GM19240 (cell line): ENCODE data around the gene CCT3.
"Not testable (repeated sequence)": the region's sequence is repeated elsewhere in the genome, so short reads cannot be mapped to it uniquely, and the experiment has no call there.

ENCODE experiments used
- DNase-seq: peaks from one replicate; pipeline ENCODE4 v3.0.0; 2011; ENCODE audit warnings: low spot score; ENCODE audit not compliant: insufficient read length

The CCT3 gene

GRCh38 chr1:156368889-156369684 is 31.0 kb upstream of the CCT3 start, which contains the start of gene RHBG:
TSS of gene RHBG (plus strand) at chr1:156369211. CDS start at chr1:156369250, 39 bp downstream.
- no peak for DNase-seq

GRCh38 chr1:156368157-156368658 is 30.1 kb upstream of the CCT3 start:
- DNase-seq, result no peak

GRCh38 chr1:156367383-156368156 is 29.5 kb upstream of the CCT3 start:
- no peak for DNase-seq

GRCh38 chr1:156366378-156367166 is 28.5 kb upstream of the CCT3 start:
- no peak for DNase-seq

GRCh38 chr1:156365754-156366153 is 27.7 kb upstream of the CCT3 start:
- no peak for DNase-seq

- DNase-seq, result no peak
Observed at GRCh38 chr1:156360534-156360933, 22.4 kb upstream of the CCT3 start.

GRCh38 chr1:156359973-156360372 is 21.9 kb upstream of the CCT3 start:
- DNase-seq, result no peak

- no peak for DNase-seq
Observed at GRCh38 chr1:156359249-156359648, 21.2 kb upstream of the CCT3 start.

GRCh38 chr1:156358641-156359040 is 20.5 kb upstream of the CCT3 start:
- no peak for DNase-seq

GRCh38 chr1:156357977-156358376 is 19.9 kb upstream of the CCT3 start:
- DNase-seq, result no peak

- peak; percentile 86 for DNase-seq
Observed at GRCh38 chr1:156356875-156357534, 18.9 kb upstream of the CCT3 start.

- DNase-seq, result no peak
Observed at GRCh38 chr1:156356262-156356874, 18.3 kb upstream of the CCT3 start.

- not testable (repeated sequence) for DNase-seq
Observed at GRCh38 chr1:156352481-156352880, 14.4 kb upstream of the CCT3 start.

GRCh38 chr1:156347331-156347730 is 9.2 kb upstream of the CCT3 start:
- DNase-seq, result no peak

GRCh38 chr1:156346636-156347035 is 8.5 kb upstream of the CCT3 start:
- no peak for DNase-seq

GRCh38 chr1:156346035-156346434 is 7.9 kb upstream of the CCT3 start:
- DNase-seq, result not testable (repeated sequence)

- no peak for DNase-seq
Observed at GRCh38 chr1:156344409-156344808, 6.3 kb upstream of the CCT3 start.

GRCh38 chr1:156342166-156342955 is 4.3 kb upstream of the CCT3 start:
- DNase-seq, result no peak

GRCh38 chr1:156337888-156338179 is 258 bp downstream of the CCT3 start:
- DNase-seq, result no peak
